ENCODE data around the gene SP1. TPM values are rescaled to one million over a fixed set of nuclear protein-coding genes. Genes with fewer than 3 reads are reported as not detected.
"Not testable (repeated sequence)": the region's sequence is repeated elsewhere in the genome, so short reads cannot be mapped to it uniquely, and the experiment has no call there.

SP1 gene
- total and polyA plus RNA-seq, 2 donors from 2014 or later: 15.1 to 126 TPM

GRCh38 chr12:53391724-53392123 is 11.7 kb downstream of the SP1 start:
- TF ChIP-seq, protein P1, sequence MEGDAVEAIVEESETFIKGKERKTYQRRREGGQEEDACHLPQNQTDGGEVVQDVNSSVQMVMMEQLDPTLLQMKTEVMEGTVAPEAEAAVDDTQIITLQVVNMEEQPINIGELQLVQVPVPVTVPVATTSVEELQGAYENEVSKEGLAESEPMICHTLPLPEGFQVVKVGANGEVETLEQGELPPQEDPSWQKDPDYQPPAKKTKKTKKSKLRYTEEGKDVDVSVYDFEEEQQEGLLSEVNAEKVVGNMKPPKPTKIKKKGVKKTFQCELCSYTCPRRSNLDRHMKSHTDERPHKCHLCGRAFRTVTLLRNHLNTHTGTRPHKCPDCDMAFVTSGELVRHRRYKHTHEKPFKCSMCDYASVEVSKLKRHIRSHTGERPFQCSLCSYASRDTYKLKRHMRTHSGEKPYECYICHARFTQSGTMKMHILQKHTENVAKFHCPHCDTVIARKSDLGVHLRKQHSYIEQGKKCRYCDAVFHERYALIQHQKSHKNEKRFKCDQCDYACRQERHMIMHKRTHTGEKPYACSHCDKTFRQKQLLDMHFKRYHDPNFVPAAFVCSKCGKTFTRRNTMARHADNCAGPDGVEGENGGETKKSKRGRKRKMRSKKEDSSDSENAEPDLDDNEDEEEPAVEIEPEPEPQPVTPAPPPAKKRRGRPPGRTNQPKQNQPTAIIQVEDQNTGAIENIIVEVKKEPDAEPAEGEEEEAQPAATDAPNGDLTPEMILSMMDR (IDR thresholded peaks at IDR 0.05; ENCODE audit: borderline replicate concordance, extremely low read depth, insufficient read depth): no peak
- Histone ChIP-seq H3K27me3 (ENCODE audit: control insufficient read depth, insufficient read depth, low read length) (no peaks in the 10 kb centered on the region), H3K9ac (ENCODE audit: low read length in 3 of 3) (no peak overlapping the region), H3K27ac (ENCODE audit: low read depth in 2 of 2, low read length in 2 of 2) (no peak overlapping the region), H3K4me1 (ENCODE audit: control insufficient read depth in 2 of 3, insufficient read depth in 2 of 3, low read depth in 1 of 3, low read length in 3 of 3) (peaks cover 2 to 8% (median 7%) of the 10 kb centered on the region in 3 donors), H3K36me3 (ENCODE audit: control insufficient read depth in 2 of 3, insufficient read depth in 3 of 3, low read length in 3 of 3) (peaks cover 0 to 2% (median 0%) of the 10 kb centered on the region in 3 donors), H3K4me3 (ENCODE audit: low read length in 3 of 3) (no peak overlapping the region), H3K9me3 (ENCODE audit: control insufficient read depth in 2 of 3, insufficient read depth in 1 of 3, low read length in 3 of 3) (no peaks in the 10 kb centered on the region)
- FAIRE-seq: no peak
- peak in 1 of 5 donors; percentile 53 for DNase-seq
- intact Hi-C loops (cut with DNase I): no loop called here

DNA sequence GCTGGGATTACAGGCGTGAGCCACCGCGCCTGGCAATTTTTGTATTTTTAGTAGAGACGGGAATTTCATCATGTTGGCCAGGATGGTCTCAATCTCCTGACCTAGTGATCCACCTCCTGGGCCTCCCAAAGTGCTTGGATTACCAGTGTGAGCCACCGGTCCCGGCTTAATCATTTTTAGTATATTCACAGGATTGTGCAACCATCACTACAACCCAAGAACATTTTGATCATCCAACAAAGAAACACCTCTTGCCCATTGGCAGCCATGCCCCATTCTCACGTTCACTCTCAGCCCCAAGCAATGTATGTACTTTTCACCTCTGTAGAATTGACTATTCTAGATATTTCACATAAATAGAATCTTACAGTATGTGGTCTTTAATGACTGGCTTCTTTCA is 19.9 kb downstream of the SP1 start:
- FAIRE-seq: no peak
- Histone ChIP-seq H3K27me3 (ENCODE audit: control insufficient read depth, insufficient read depth, low read length) (no peaks in the 10 kb centered on the region), H3K27ac (ENCODE audit: low read depth in 2 of 2, low read length in 2 of 2) (no peak overlapping the region), H3K9me3 (ENCODE audit: control insufficient read depth in 2 of 3, insufficient read depth in 1 of 3, low read length in 3 of 3) (no peaks in the 10 kb centered on the region), H3K4me1 (ENCODE audit: control insufficient read depth in 2 of 3, insufficient read depth in 2 of 3, low read depth in 1 of 3, low read length in 3 of 3) (no peaks in the 10 kb centered on the region), H3K9ac (ENCODE audit: low read length in 3 of 3) (no peak overlapping the region), H3K36me3 (ENCODE audit: control insufficient read depth in 2 of 3, insufficient read depth in 3 of 3, low read length in 3 of 3) (peaks cover 0 to 8% (median 2%) of the 10 kb centered on the region in 3 donors), H3K4me3 (ENCODE audit: low read length in 3 of 3) (no peak overlapping the region)
- intact Hi-C loops (cut with DNase I): no loop called here
- TF ChIP-seq, protein P1 (IDR thresholded peaks at IDR 0.05; ENCODE audit: borderline replicate concordance, extremely low read depth, insufficient read depth): no peak
- DNase-seq: no peak

- DNase-seq; H3K4me1 ChIP-seq (ENCODE audit: control insufficient read depth in 2 of 3, insufficient read depth in 2 of 3, low read depth in 1 of 3, low read length in 3 of 3); H3K9ac ChIP-seq (ENCODE audit: low read length in 3 of 3); H3K4me3 ChIP-seq (ENCODE audit: low read length in 3 of 3); H3K27me3 ChIP-seq (ENCODE audit: control insufficient read depth, insufficient read depth, low read length); H3K27ac ChIP-seq (ENCODE audit: low read depth in 2 of 2, low read length in 2 of 2); FAIRE-seq; H3K9me3 ChIP-seq (ENCODE audit: control insufficient read depth in 2 of 3, insufficient read depth in 1 of 3, low read length in 3 of 3); intact Hi-C loops (cut with DNase I): not testable (repeated sequence)
- H3K36me3 ChIP-seq (ENCODE audit: control insufficient read depth in 2 of 3, insufficient read depth in 3 of 3, low read length in 3 of 3): peaks cover 0 to 10% (median 6%) of the 10 kb centered on the region in 3 donors
These were observed 22.4 kb downstream of the SP1 start for GRCh38 chr12:53402351-53402750.

- no peak for FAIRE-seq
- Histone ChIP-seq H3K27ac (ENCODE audit: low read depth in 2 of 2, low read length in 2 of 2) (no peak overlapping the region), H3K4me3 (ENCODE audit: low read length in 3 of 3) (no peak overlapping the region), H3K27me3 (ENCODE audit: control insufficient read depth, insufficient read depth, low read length) (no peaks in the 10 kb centered on the region), H3K9me3 (ENCODE audit: control insufficient read depth in 2 of 3, insufficient read depth in 1 of 3, low read length in 3 of 3) (no peaks in the 10 kb centered on the region), H3K36me3 (ENCODE audit: control insufficient read depth in 2 of 3, insufficient read depth in 3 of 3, low read length in 3 of 3) (peaks cover 0 to 10% (median 6%) of the 10 kb centered on the region in 3 donors), H3K4me1 (ENCODE audit: control insufficient read depth in 2 of 3, insufficient read depth in 2 of 3, low read depth in 1 of 3, low read length in 3 of 3) (no peaks in the 10 kb centered on the region), H3K9ac (ENCODE audit: low read length in 3 of 3) (peak overlapping the region in 1 of 3 donors; percentile 24)
- DNase-seq: no peak
- TF ChIP-seq, protein P1 (IDR thresholded peaks at IDR 0.05; ENCODE audit: borderline replicate concordance, extremely low read depth, insufficient read depth): no peak
- intact Hi-C loops (cut with DNase I): no loop called here
These were observed 22.9 kb downstream of the SP1 start for GRCh38 chr12:53402871-53403270.

Data from kidney (tissue), 14 donors.